Neutrophil (primary cell): Measurements from ENCODE around the gene HSF2.

Experiments used
- H3K27ac ChIP-seq: fragments of 200-600 bp; sonication (generic); 2 replicates; pipeline ENCODE4 v1.5.1; 2016; ENCODE audit warnings: mild to moderate bottlenecking, moderate library complexity
- H3K27me3 ChIP-seq: fragments of 200-600 bp; sonication (generic); 2 replicates; pipeline ENCODE4 v1.6.0; 2016; ENCODE audit warnings: mild to moderate bottlenecking
- H3K36me3 ChIP-seq: fragments of 200-600 bp; sonication (generic); 2 replicates; pipeline ENCODE4 v1.5.1; 2017
- H3K4me1 ChIP-seq, 2 experiments: fragments of 200-600 bp in 1 of 2; sonication (generic) in 1 of 2; 1 replicate in 1 of 2; 2 replicates in 1 of 2; pipeline versions ENCODE4 v1.5.1 to v1.6.1; 2013 to 2016; ENCODE audit warnings: low read depth in 1 of 2, low read length in 1 of 2, mild to moderate bottlenecking in 1 of 2, moderate library complexity in 1 of 2; ENCODE audit not compliant: control insufficient read depth in 1 of 2, insufficient read depth in 1 of 2
- H3K4me3 ChIP-seq, 2 experiments: fragments of 200-600 bp in 1 of 2; sonication (generic) in 1 of 2; 1 replicate in 1 of 2; 2 replicates in 1 of 2; pipeline ENCODE4 v1.5.1; 2013 to 2016; ENCODE audit warnings: low read depth in 1 of 2, low read length in 1 of 2, mild to moderate bottlenecking in 1 of 2, moderate library complexity in 1 of 2
- H3K9me3 ChIP-seq: fragments of 200-600 bp; sonication (generic); 2 replicates; pipeline ENCODE4 v1.5.1; 2016
- TF ChIP-seq, protein P1 (sequence below): fragments of 200-600 bp; sonication (generic); IDR thresholded peaks from 2 replicates; pipeline ENCODE4 v1.5.1; 2016; ENCODE audit warnings: antibody characterized with exemption

Gene HSF2

DNA sequence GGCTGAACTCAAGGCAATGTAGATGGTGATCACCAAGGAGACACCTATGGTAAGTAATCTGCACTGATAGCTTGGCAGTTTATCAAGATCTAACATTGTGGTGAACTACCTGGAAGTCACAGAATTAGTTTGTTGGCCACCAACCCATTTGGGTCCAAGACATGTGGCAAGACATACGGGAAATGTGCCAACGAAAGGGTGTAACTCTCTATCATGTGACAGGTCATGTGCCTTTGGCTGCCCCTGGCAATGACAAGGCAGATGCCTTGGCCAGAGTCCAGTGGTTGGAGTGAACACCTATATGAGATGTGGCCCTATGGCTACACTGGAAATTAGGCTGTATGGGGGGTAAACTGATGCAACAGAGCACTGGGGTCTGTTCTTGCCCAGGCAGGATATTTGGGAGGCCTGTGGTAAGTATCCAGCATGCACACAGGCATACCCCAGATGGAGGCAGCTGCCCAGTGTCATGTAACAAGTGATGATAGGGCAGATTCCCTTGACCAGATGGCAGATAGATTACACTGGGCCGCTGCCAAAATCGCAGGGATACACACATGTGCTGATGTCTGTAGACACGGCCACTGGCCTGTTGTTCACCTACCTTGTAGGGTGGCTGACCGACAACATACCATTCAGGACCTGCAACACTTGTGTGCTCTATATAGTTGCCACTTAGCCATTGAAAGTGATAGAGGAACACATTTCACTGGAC is 35.5 kb upstream of the HSF2 start:
- no peak overlapping the region for H3K27ac ChIP-seq
- no peak overlapping the region for H3K4me3 ChIP-seq
- TF ChIP-seq, protein P1, sequence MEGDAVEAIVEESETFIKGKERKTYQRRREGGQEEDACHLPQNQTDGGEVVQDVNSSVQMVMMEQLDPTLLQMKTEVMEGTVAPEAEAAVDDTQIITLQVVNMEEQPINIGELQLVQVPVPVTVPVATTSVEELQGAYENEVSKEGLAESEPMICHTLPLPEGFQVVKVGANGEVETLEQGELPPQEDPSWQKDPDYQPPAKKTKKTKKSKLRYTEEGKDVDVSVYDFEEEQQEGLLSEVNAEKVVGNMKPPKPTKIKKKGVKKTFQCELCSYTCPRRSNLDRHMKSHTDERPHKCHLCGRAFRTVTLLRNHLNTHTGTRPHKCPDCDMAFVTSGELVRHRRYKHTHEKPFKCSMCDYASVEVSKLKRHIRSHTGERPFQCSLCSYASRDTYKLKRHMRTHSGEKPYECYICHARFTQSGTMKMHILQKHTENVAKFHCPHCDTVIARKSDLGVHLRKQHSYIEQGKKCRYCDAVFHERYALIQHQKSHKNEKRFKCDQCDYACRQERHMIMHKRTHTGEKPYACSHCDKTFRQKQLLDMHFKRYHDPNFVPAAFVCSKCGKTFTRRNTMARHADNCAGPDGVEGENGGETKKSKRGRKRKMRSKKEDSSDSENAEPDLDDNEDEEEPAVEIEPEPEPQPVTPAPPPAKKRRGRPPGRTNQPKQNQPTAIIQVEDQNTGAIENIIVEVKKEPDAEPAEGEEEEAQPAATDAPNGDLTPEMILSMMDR: no peak
- H3K9me3 ChIP-seq: no peaks in the 10 kb centered on the region
- no peaks in the 10 kb centered on the region for H3K27me3 ChIP-seq
- H3K36me3 ChIP-seq: no peaks in the 10 kb centered on the region
- H3K4me1 ChIP-seq: no peaks in the 10 kb centered on the region

DNA sequence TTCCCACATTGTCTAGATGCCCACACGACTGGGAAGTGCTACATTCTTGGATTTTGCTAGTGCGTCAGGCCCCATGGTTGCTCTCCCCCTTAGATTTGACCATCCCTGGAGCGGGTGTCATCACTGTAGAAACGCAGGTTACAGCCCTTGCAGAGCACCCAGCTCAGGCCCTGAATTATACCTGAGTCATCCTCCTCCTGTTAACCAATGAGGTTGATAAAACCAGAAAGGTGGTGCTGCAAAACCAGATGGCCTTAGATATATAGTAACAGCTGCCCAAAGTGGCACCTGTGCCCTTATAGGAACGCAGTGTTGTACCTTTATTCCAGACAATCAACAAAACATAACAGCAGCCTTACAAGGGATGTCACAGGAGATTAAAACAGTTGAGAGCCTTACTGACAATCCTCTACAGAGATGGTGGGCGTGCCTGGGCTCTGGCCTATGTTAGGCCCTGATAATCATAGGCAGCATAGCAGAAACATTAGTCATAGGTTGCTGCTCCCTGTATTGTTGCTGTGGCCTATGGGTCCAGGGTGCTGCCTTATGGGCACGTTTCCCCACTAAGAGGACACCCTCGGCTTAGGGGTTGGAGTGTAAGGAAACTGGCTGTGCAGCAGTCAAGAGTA is 33.6 kb upstream of the HSF2 start:
- no peaks in the 10 kb centered on the region for H3K9me3 ChIP-seq
- H3K27me3 ChIP-seq: no peaks in the 10 kb centered on the region
- TF ChIP-seq, protein P1: no peak
- H3K27ac ChIP-seq: no peak overlapping the region
- H3K36me3 ChIP-seq: no peaks in the 10 kb centered on the region
- no peak overlapping the region for H3K4me3 ChIP-seq
- no peaks in the 10 kb centered on the region for H3K4me1 ChIP-seq

DNA sequence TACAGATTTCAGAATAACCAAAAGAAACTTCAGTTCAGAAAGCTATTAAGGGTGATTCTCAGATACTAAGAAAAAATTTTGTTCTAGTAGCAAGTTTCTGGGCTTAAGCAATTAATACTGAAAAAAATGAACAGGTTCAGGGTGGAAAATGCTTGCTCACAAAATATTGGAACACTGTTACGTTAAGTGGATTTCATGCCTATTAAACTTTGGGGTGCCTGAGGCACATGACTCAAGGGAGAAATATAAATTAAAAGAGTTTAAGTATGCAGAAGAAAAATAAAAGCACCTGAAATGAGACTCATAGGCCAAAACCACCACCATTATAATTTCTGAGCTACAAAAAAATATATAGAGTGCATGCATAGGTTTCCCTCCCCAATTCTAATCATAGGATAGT is 32.3 kb upstream of the HSF2 start:
- H3K27ac ChIP-seq: no peak overlapping the region
- H3K9me3 ChIP-seq: no peaks in the 10 kb centered on the region
- no peaks in the 10 kb centered on the region for H3K36me3 ChIP-seq
- no peak overlapping the region for H3K4me3 ChIP-seq
- H3K4me1 ChIP-seq: no peaks in the 10 kb centered on the region
- TF ChIP-seq, protein P1: no peak
- H3K27me3 ChIP-seq: peaks cover 5% of the 10 kb centered on the region

DNA sequence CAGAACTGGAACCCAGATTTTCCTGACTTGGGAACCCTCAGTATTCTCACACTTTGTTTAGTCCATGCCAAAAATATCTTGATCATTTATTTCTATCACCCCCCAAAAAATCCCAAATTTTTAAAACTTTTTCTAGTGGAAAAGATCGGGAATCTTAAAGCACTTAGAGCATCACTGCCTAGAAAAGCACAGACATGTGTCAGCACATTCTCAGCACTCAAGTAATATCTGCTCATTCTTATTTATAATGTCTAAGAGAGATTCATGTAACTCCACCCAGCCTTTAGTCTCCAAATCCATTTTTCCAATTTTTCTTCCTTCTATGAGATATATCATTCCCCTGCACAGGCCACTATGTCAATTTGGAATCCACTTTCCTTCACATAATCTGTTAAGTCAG is 29.9 kb upstream of the HSF2 start:
- Histone ChIP-seq H3K27ac (no peak overlapping the region), H3K36me3 (no peaks in the 10 kb centered on the region), H3K4me1 (no peaks in the 10 kb centered on the region), H3K9me3 (no peaks in the 10 kb centered on the region), H3K4me3 (no peak overlapping the region), H3K27me3 (peaks cover 18% of the 10 kb centered on the region)
- TF ChIP-seq, protein P1: no peak

DNA sequence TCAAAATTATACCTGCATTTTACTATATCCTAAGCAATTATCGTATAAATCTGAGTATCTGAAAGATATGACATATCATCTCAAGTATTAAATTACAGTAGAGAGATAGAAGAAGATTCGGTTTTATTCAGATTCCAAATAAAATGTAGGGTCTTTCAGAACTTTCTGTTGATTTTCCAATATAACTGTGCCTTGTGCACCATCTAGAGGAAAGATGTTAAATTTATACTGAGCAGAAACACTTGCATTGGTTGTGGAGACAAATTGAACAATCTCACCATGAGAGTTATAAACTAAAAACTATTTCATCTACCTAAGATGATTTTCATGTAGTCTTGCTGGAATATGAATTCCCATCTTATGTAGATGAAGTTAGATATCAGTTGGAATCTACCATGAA is 26.8 kb upstream of the HSF2 start:
- H3K9me3 ChIP-seq: no peaks in the 10 kb centered on the region
- no peaks in the 10 kb centered on the region for H3K36me3 ChIP-seq
- H3K27me3 ChIP-seq: peaks cover 18% of the 10 kb centered on the region
- H3K4me3 ChIP-seq: no peak overlapping the region
- H3K27ac ChIP-seq: no peak overlapping the region
- H3K4me1 ChIP-seq: no peaks in the 10 kb centered on the region
- TF ChIP-seq, protein P1: no peak
